NOMO-1 (cell line): Measurements from ENCODE around the gene ANKRD27.

ENCODE experiments used
- DNase-seq, 2 experiments: peaks; one replicate each; lab custom pipeline; 2025; ENCODE audit not compliant: unreplicated experiment in 2 of 2; lab: John Stamatoyannopoulos, UW

The ANKRD27 gene

DNA sequence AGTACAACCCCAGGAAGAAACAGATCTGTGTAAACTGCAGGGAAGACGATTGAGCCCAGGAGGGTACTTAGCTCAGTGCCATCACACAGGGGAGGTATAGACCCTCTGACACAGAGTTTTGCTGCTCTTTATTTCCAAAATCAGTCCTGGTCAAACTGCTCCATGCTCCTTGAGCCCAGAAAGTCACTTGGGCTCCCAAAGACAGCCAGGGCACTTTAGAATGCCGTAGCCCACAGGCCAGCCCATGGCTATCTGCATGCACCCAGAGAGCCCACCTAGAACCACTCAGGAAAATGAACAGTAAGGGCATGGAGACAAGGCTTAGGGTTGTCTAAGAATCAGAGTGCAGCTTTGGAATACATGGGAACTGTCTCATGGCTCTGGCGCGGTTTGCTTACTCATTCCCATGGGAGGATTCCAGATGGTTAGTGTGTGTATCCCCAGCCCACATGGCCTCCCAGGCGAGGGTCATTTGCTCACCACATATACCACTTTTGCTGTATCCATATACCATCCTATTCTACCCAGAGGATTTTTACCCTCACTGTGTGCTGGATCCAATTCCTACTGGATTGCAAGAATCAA, 108.6 kb downstream of the ANKRD27 start:
- no peak for DNase-seq

DNA sequence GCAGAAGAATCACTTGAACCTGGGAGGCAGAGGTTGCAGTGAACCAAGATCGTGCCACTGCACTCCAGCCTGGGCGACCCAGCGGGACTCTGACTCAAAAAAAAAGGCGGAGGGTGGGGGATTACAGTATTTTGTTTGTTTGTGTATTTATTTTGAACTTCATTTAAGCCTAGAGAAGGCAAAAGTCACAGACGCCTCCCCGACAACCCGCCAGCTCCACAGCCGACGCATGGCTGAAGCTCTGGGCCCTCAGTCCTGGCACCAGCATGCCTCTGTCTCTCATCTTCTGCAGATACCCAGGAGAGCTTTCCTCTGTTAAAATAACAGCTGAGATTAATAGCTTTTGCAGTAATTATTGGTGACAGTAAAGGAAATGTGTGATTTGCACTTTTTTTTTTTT, 111.2 kb downstream of the ANKRD27 start:
- no peak for DNase-seq

DNA sequence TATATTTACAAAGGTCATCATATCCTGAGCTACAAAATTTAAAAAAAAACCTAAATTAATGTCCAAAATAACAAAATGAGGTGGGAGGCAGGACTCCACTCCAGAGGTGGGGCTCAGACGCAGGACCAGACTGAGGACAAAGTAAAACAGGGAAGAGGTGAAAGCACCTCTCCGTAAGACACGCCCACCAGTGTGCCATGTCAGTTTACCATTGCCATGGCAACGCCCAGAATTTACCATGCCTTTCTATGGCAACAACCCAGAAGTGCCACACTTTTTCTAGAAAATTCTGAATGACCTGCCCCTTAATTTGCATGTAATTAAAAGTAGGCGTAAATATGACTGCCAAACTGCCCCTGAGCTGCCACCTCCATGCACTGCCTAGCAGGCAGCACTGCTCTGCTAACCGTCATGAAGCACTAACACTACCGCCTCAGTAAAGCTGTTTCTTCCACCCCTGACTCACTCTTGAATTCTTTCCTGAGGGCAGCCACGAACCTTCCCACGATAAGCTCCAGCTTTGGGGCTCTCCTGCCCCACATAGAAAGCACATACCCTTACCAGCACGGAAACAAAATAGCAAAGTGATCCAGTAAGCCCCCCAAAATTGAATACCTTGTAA, 116.3 kb downstream of the ANKRD27 start:
- no peak for DNase-seq

DNA sequence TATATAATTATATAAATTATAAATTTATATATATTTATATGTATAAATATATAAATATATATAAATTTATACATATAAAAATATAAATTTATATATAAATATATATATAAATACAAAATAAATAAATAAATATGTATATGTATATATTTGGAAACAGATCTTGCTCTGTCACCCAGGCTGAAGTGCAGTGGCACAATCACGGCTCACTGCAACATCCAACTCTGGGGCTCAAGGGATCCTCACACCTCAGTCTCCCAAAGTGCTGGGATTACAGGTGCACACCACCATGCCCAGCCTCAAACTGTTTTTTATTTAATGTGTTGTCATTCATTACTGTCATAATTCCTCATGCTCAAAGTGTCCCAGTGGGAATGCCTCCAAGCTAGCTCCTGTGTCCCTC, 119.2 kb downstream of the ANKRD27 start:
- no peak for DNase-seq

DNA sequence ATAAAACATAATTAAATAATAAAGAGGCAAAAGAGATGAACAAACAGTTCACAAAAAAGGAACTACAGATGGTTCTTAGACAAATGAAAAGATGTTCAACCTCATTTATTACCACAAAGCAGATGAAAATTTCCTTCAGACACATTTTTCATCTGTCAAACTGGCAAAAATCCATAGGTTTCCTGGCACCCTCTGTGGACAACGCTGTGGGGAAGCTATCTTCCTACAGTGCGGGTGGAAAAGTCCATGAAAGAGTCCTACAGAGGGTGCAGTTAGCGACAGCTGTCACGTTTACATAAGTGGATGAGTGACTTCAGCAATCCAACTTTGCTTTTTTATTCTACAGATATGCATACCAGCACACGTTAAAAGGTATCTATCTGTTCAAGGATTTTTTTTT, 124.3 kb downstream of the ANKRD27 start:
- DNase-seq, result no peak
